ENCODE results near the gene AKAP9.
A peak's percentile ranks its signal among the peaks of the same experiment; 100 is the strongest.
"Not testable (repeated sequence)": the region's sequence is repeated elsewhere in the genome, so short reads cannot be mapped to it uniquely, and the experiment has no call there.

Gene AKAP9

DNA sequence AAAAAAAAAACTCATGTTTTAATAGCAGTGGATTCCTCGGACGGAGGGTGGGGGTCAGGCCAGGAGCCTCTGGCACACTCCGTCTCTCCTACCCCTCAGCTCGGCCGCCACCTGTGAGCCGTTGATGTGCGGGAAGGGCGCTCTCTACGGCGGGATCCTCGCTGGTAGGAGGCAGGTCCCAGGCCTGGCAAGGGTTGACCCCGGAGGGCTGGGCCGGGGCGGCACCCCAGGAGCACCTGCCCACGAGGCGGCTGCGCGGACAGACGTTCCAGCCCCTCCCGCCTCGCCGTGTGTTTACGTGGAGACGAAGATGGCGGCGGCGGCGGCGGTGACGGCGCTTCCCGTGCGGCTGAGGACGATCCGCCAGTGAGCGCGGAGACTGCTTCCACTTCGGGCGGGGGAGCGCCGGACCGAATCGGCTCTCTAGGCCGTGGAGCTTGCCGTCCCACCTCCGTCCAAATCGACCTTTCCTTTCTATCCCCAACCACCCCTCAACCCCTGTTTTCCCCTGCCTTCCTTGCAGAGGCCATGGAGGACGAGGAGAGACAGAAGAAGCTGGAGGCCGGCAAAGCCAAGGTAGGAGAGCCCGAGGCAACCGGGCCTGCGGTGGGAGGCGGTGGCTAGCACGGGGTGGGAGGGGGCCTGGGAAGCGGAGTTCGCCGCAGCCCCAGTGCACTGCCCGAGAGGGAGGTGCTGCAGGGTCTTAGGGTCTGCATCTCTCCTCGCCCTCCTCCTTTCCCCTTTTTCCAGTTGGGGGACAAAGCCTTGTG, at the start of gene AKAP9:
AKAP9 (plus strand) TSS at position 291 of the 770 bp plus-strand sequence; CDS start at position 529, 238 bp downstream.
- Histone ChIP-seq H3K27me3 (ENCODE audit: low read depth, low read length) (no peaks in the 10 kb centered on the region), H3K4me3 (ENCODE audit: low read depth in 1 of 2, low read length in 2 of 2) (peak within 1 kb of the TSS; percentile 87 to 94), H3K27ac (ENCODE audit: low read length) (peak within 1 kb of the TSS; percentile 91), H3K36me3 (ENCODE audit: control insufficient read depth in 1 of 2, insufficient read depth in 2 of 2, low read length in 2 of 2) (peaks cover 0 to 3% of the 10 kb centered on the region in 2 donors), H3K9me3 (ENCODE audit: control insufficient read depth in 1 of 2, low read length in 2 of 2) (no peaks in the 10 kb centered on the region), H3K4me1 (ENCODE audit: control insufficient read depth in 1 of 2, insufficient read depth in 2 of 2, low read length in 2 of 2) (peaks cover 0 to 19% of the 10 kb centered on the region in 2 donors)

GRCh38 chr7:91892099-91892705, 48.5 kb upstream of the AKAP9 start:
- H3K4me3 ChIP-seq (ENCODE audit: low read depth in 1 of 2, low read length in 2 of 2) = no peak overlapping the region
- H3K4me1 ChIP-seq (ENCODE audit: control insufficient read depth in 1 of 2, insufficient read depth in 2 of 2, low read length in 2 of 2) = peaks cover 0 to 4% of the 10 kb centered on the region in 2 donors
- H3K36me3 ChIP-seq (ENCODE audit: control insufficient read depth in 1 of 2, insufficient read depth in 2 of 2, low read length in 2 of 2) = no peaks in the 10 kb centered on the region
- H3K9me3 ChIP-seq (ENCODE audit: control insufficient read depth in 1 of 2, low read length in 2 of 2) = no peaks in the 10 kb centered on the region
- H3K27me3 ChIP-seq (ENCODE audit: low read depth, low read length) = no peaks in the 10 kb centered on the region
- H3K27ac ChIP-seq (ENCODE audit: low read length) = no peak overlapping the region

DNA sequence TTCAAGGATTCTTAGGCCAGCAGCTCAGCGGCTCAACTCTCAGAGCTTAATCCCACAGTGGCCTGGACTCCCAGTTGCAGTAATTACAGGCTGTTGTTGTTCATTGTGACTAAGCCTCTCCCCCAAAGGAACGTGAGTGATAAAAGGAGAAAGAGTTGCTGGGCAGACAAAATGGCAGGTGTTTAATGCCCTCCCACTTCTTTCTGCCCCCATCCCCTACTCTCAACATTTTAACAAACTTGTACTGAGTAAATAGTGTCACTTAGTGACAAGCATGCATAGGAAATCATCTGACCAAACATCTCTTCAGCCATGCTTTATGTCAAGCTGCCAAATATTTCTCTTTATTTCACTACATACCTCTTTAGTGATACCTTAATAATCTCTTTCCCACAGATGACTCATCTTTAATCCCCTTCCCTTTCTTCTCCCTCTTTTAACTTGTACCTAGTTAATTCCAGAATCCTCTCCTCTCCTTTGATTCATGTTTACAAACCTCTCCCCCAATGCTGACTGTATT, 47.8 kb upstream of the AKAP9 start:
- no peaks in the 10 kb centered on the region for H3K9me3 ChIP-seq (ENCODE audit: control insufficient read depth in 1 of 2, low read length in 2 of 2)
- no peak overlapping the region for H3K27ac ChIP-seq (ENCODE audit: low read length)
- no peaks in the 10 kb centered on the region for H3K27me3 ChIP-seq (ENCODE audit: low read depth, low read length)
- H3K4me1 ChIP-seq (ENCODE audit: control insufficient read depth in 1 of 2, insufficient read depth in 2 of 2, low read length in 2 of 2) = peaks cover 0 to 4% of the 10 kb centered on the region in 2 donors
- H3K4me3 ChIP-seq (ENCODE audit: low read depth in 1 of 2, low read length in 2 of 2) = no peak overlapping the region
- H3K36me3 ChIP-seq (ENCODE audit: control insufficient read depth in 1 of 2, insufficient read depth in 2 of 2, low read length in 2 of 2) = no peaks in the 10 kb centered on the region

GRCh38 chr7:91893699-91894098, 47.0 kb upstream of the AKAP9 start:
- not testable (repeated sequence) for H3K27me3 ChIP-seq (ENCODE audit: low read depth, low read length); H3K27ac ChIP-seq (ENCODE audit: low read length); H3K4me1 ChIP-seq (ENCODE audit: control insufficient read depth in 1 of 2, insufficient read depth in 2 of 2, low read length in 2 of 2); H3K4me3 ChIP-seq (ENCODE audit: low read depth in 1 of 2, low read length in 2 of 2); H3K9me3 ChIP-seq (ENCODE audit: control insufficient read depth in 1 of 2, low read length in 2 of 2); H3K36me3 ChIP-seq (ENCODE audit: control insufficient read depth in 1 of 2, insufficient read depth in 2 of 2, low read length in 2 of 2)

- Histone ChIP-seq H3K4me1 (ENCODE audit: control insufficient read depth in 1 of 2, insufficient read depth in 2 of 2, low read length in 2 of 2) (peaks cover 0 to 4% of the 10 kb centered on the region in 2 donors), H3K9me3 (ENCODE audit: control insufficient read depth in 1 of 2, low read length in 2 of 2) (no peaks in the 10 kb centered on the region), H3K4me3 (ENCODE audit: low read depth in 1 of 2, low read length in 2 of 2) (no peak overlapping the region), H3K27ac (ENCODE audit: low read length) (no peak overlapping the region), H3K27me3 (ENCODE audit: low read depth, low read length) (no peaks in the 10 kb centered on the region), H3K36me3 (ENCODE audit: control insufficient read depth in 1 of 2, insufficient read depth in 2 of 2, low read length in 2 of 2) (no peaks in the 10 kb centered on the region)
Measured at GRCh38 chr7:91894781-91895480, 45.7 kb upstream of the AKAP9 start.

DNA sequence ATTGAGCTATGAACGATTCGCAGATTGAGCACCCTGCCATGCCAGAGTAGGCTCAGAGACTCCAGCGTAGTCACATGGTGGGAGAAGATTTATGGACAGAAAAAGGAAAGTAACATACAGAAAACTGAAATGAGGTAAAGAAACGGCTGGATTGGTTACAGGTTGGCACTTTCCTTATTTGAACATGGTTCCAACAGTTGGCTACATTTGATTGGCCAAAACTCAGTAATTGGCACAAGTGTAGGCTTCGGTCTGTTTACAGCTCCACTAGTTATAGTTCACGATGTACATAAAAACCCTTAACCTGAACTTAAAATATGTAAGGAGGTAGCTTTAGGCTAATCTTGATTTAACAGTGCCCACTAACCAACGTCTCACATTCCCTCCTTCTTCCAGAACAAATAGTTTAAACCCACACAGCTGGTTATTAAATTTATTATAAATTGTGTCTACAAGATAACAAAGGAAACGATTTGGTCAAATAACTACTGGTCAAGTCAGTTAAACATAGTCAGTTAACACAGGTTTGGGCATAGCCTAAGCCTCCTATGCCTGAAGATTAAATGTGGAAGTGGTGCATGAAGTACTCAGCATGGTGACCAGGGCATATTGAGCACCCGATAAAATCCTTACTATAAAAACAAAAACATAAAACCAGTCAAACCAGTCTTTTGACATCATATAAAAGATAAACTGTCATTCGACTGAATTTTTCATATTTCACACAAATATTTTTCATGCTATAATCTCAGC, 42.2 kb upstream of the AKAP9 start:
- Histone ChIP-seq H3K36me3 (ENCODE audit: control insufficient read depth in 1 of 2, insufficient read depth in 2 of 2, low read length in 2 of 2) (no peaks in the 10 kb centered on the region), H3K27me3 (ENCODE audit: low read depth, low read length) (no peaks in the 10 kb centered on the region), H3K4me1 (ENCODE audit: control insufficient read depth in 1 of 2, insufficient read depth in 2 of 2, low read length in 2 of 2) (peaks cover 0 to 4% of the 10 kb centered on the region in 2 donors), H3K9me3 (ENCODE audit: control insufficient read depth in 1 of 2, low read length in 2 of 2) (no peaks in the 10 kb centered on the region), H3K4me3 (ENCODE audit: low read depth in 1 of 2, low read length in 2 of 2) (no peak overlapping the region), H3K27ac (ENCODE audit: low read length) (no peak overlapping the region)

- H3K4me3 ChIP-seq (ENCODE audit: low read depth in 1 of 2, low read length in 2 of 2) = no peak overlapping the region
- no peaks in the 10 kb centered on the region for H3K27me3 ChIP-seq (ENCODE audit: low read depth, low read length)
- H3K36me3 ChIP-seq (ENCODE audit: control insufficient read depth in 1 of 2, insufficient read depth in 2 of 2, low read length in 2 of 2) = no peaks in the 10 kb centered on the region
- no peaks in the 10 kb centered on the region for H3K9me3 ChIP-seq (ENCODE audit: control insufficient read depth in 1 of 2, low read length in 2 of 2)
- no peak overlapping the region for H3K27ac ChIP-seq (ENCODE audit: low read length)
- H3K4me1 ChIP-seq (ENCODE audit: control insufficient read depth in 1 of 2, insufficient read depth in 2 of 2, low read length in 2 of 2) = no peaks in the 10 kb centered on the region
Measured at GRCh38 chr7:91899563-91899962, 41.1 kb upstream of the AKAP9 start.

DNA sequence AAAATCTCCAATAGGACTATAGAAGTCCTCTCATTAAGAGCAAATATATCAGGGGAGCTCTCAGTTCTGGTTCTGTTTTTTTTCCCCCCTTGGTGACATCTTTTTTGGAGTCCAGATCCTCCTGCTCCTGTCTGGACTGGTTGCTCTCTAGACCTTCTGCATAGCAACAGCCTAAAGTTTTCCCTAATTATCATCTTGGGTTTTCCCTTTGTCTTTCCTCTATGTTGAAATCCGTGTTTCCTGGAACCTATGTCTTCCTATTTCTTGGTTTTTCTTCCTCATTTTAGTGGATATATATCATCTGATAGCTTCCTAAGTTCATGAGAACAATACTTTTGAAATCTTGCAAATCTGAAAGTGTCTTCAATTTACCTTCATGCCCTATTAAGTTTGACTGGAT, 30.5 kb upstream of the AKAP9 start:
- Histone ChIP-seq H3K27ac (ENCODE audit: low read length) (no peak overlapping the region), H3K36me3 (ENCODE audit: control insufficient read depth in 1 of 2, insufficient read depth in 2 of 2, low read length in 2 of 2) (no peaks in the 10 kb centered on the region), H3K9me3 (ENCODE audit: control insufficient read depth in 1 of 2, low read length in 2 of 2) (no peaks in the 10 kb centered on the region), H3K27me3 (ENCODE audit: low read depth, low read length) (no peaks in the 10 kb centered on the region), H3K4me1 (ENCODE audit: control insufficient read depth in 1 of 2, insufficient read depth in 2 of 2, low read length in 2 of 2) (no peaks in the 10 kb centered on the region), H3K4me3 (ENCODE audit: low read depth in 1 of 2, low read length in 2 of 2) (no peak overlapping the region)

DNA sequence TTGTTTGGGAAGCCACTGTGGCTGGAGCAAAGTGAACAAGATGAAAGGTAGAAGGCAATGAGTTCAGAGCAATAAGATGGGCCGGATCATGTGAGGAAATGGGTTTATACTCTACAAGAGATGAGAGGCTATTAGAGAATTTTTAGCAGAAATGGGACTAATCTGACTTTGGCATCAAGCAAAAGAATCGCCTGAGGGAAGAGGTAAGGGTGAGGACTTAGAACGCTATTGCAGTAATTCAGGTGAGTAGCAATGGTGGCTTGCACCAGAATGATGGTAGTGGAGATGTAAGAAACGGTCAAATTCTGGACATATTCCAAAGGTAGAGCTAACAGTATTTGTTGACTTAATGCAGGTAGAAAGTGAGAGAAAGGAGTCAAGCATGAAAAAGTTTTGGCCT, 29.5 kb upstream of the AKAP9 start:
- no peaks in the 10 kb centered on the region for H3K9me3 ChIP-seq (ENCODE audit: control insufficient read depth in 1 of 2, low read length in 2 of 2)
- H3K4me3 ChIP-seq (ENCODE audit: low read depth in 1 of 2, low read length in 2 of 2) = no peak overlapping the region
- no peaks in the 10 kb centered on the region for H3K27me3 ChIP-seq (ENCODE audit: low read depth, low read length)
- H3K27ac ChIP-seq (ENCODE audit: low read length) = no peak overlapping the region
- no peaks in the 10 kb centered on the region for H3K36me3 ChIP-seq (ENCODE audit: control insufficient read depth in 1 of 2, insufficient read depth in 2 of 2, low read length in 2 of 2)
- H3K4me1 ChIP-seq (ENCODE audit: control insufficient read depth in 1 of 2, insufficient read depth in 2 of 2, low read length in 2 of 2) = no peaks in the 10 kb centered on the region

GRCh38 chr7:91912494-91912893, 28.2 kb upstream of the AKAP9 start:
- Histone ChIP-seq H3K4me3 (ENCODE audit: low read depth in 1 of 2, low read length in 2 of 2) (no peak overlapping the region), H3K4me1 (ENCODE audit: control insufficient read depth in 1 of 2, insufficient read depth in 2 of 2, low read length in 2 of 2) (no peaks in the 10 kb centered on the region), H3K27ac (ENCODE audit: low read length) (no peak overlapping the region), H3K36me3 (ENCODE audit: control insufficient read depth in 1 of 2, insufficient read depth in 2 of 2, low read length in 2 of 2) (no peaks in the 10 kb centered on the region), H3K9me3 (ENCODE audit: control insufficient read depth in 1 of 2, low read length in 2 of 2) (no peaks in the 10 kb centered on the region), H3K27me3 (ENCODE audit: low read depth, low read length) (no peaks in the 10 kb centered on the region)

- no peaks in the 10 kb centered on the region for H3K9me3 ChIP-seq (ENCODE audit: control insufficient read depth in 1 of 2, low read length in 2 of 2)
- no peak overlapping the region for H3K27ac ChIP-seq (ENCODE audit: low read length)
- H3K27me3 ChIP-seq (ENCODE audit: low read depth, low read length) = no peaks in the 10 kb centered on the region
- no peaks in the 10 kb centered on the region for H3K36me3 ChIP-seq (ENCODE audit: control insufficient read depth in 1 of 2, insufficient read depth in 2 of 2, low read length in 2 of 2)
- H3K4me3 ChIP-seq (ENCODE audit: low read depth in 1 of 2, low read length in 2 of 2) = no peak overlapping the region
- H3K4me1 ChIP-seq (ENCODE audit: control insufficient read depth in 1 of 2, insufficient read depth in 2 of 2, low read length in 2 of 2) = no peaks in the 10 kb centered on the region
Measured at GRCh38 chr7:91913612-91914011, 27.1 kb upstream of the AKAP9 start.
